ENCODE data around the gene ACBD6.

Gene ACBD6

GRCh38 chr1:180525715-180526039 lies 23.3 kb upstream of the ACBD6 start:
- H3K79me2 ChIP-seq (ENCODE audit: insufficient read depth, low read length), result no peaks in the 10 kb centered on the region
- H3K9me2 ChIP-seq (ENCODE audit: low read depth, low read length), result no peaks in the 10 kb centered on the region
- H3K9ac ChIP-seq (ENCODE audit: low read length), result no peak overlapping the region
- H3K27ac ChIP-seq (ENCODE audit: low read depth, low read length, poor library complexity, severe bottlenecking), result no peak overlapping the region
- no peaks in the 10 kb centered on the region for H3K9me3 ChIP-seq (ENCODE audit: low read length)
- no peak overlapping the region for H2AFZ ChIP-seq (ENCODE audit: low read length)
- peak overlapping the region; percentile 32 for H3K4me2 ChIP-seq (ENCODE audit: low read length)
- H3K27me3 ChIP-seq (ENCODE audit: insufficient read depth, low read length), result peaks cover 9% of the 10 kb centered on the region; the same call in 1 of the 2 replicates
- H4K20me1 ChIP-seq (ENCODE audit: insufficient read depth, low read length), result no peaks in the 10 kb centered on the region
- no peaks in the 10 kb centered on the region for H3K4me1 ChIP-seq (ENCODE audit: insufficient read depth, low read length, severe bottlenecking)
- no peak overlapping the region for H3K4me3 ChIP-seq (ENCODE audit: low read depth, low read length, poor library complexity, severe bottlenecking)
- H3K36me3 ChIP-seq (ENCODE audit: insufficient read depth, low read length), result no peaks in the 10 kb centered on the region
- TF ChIP-seq EZH2 (IDR thresholded peaks at IDR 0.05; ENCODE audit: borderline replicate concordance, low read length), result no peak
- TF ChIP-seq CTCF (IDR thresholded peaks at IDR 0.05; ENCODE audit: low read length), result no peak
- H3F3A ChIP-seq (ENCODE audit: insufficient read depth, low read length), result no peaks in the 10 kb centered on the region

GRCh38 chr1:180524915-180525714 lies 22.7 kb upstream of the ACBD6 start:
- Histone ChIP-seq H3F3A (ENCODE audit: insufficient read depth, low read length) (no peaks in the 10 kb centered on the region), H3K27ac (ENCODE audit: low read depth, low read length, poor library complexity, severe bottlenecking) (no peak overlapping the region), H3K36me3 (ENCODE audit: insufficient read depth, low read length) (no peaks in the 10 kb centered on the region), H4K20me1 (ENCODE audit: insufficient read depth, low read length) (no peaks in the 10 kb centered on the region), H3K9me3 (ENCODE audit: low read length) (no peaks in the 10 kb centered on the region), H3K4me1 (ENCODE audit: insufficient read depth, low read length, severe bottlenecking) (no peaks in the 10 kb centered on the region), H3K4me3 (ENCODE audit: low read depth, low read length, poor library complexity, severe bottlenecking) (no peak overlapping the region), H3K27me3 (ENCODE audit: insufficient read depth, low read length) (peaks cover 9% of the 10 kb centered on the region; the same call in 1 of the 2 replicates), H3K9ac (ENCODE audit: low read length) (no peak overlapping the region), H3K4me2 (ENCODE audit: low read length) (peak overlapping the region; percentile 32), H3K79me2 (ENCODE audit: insufficient read depth, low read length) (no peaks in the 10 kb centered on the region), H2AFZ (ENCODE audit: low read length) (no peak overlapping the region), H3K9me2 (ENCODE audit: low read depth, low read length) (no peaks in the 10 kb centered on the region)
- TF ChIP-seq CTCF (IDR thresholded peaks at IDR 0.05; ENCODE audit: low read length), result no peak
- no peak for TF ChIP-seq EZH2 (IDR thresholded peaks at IDR 0.05; ENCODE audit: borderline replicate concordance, low read length)

- TF ChIP-seq CTCF (IDR thresholded peaks at IDR 0.05; ENCODE audit: low read length), result no peak
- TF ChIP-seq EZH2 (IDR thresholded peaks at IDR 0.05; ENCODE audit: borderline replicate concordance, low read length), result no peak
- Histone ChIP-seq H3K4me3 (ENCODE audit: low read depth, low read length, poor library complexity, severe bottlenecking) (no peak overlapping the region), H3K79me2 (ENCODE audit: insufficient read depth, low read length) (no peaks in the 10 kb centered on the region)
Observed at GRCh38 chr1:180524160-180524914, 22.0 kb upstream of the ACBD6 start.

More at GRCh38 chr1:180524160-180524914, 22.0 kb upstream of the ACBD6 start:
- no peaks in the 10 kb centered on the region for H3K36me3 ChIP-seq (ENCODE audit: insufficient read depth, low read length)
- H3K27me3 ChIP-seq (ENCODE audit: insufficient read depth, low read length), result peaks cover 9% of the 10 kb centered on the region; the same call in 1 of the 2 replicates
- H3K9me3 ChIP-seq (ENCODE audit: low read length), result no peaks in the 10 kb centered on the region
- no peaks in the 10 kb centered on the region for H3K9me2 ChIP-seq (ENCODE audit: low read depth, low read length)
- no peak overlapping the region for H2AFZ ChIP-seq (ENCODE audit: low read length)
- no peaks in the 10 kb centered on the region for H4K20me1 ChIP-seq (ENCODE audit: insufficient read depth, low read length)
- no peak overlapping the region for H3K9ac ChIP-seq (ENCODE audit: low read length)
- H3F3A ChIP-seq (ENCODE audit: insufficient read depth, low read length), result no peaks in the 10 kb centered on the region
- no peak overlapping the region for H3K27ac ChIP-seq (ENCODE audit: low read depth, low read length, poor library complexity, severe bottlenecking)
- H3K4me1 ChIP-seq (ENCODE audit: insufficient read depth, low read length, severe bottlenecking), result no peaks in the 10 kb centered on the region
- H3K4me2 ChIP-seq (ENCODE audit: low read length), result no peak overlapping the region
